ENCODE data around the gene HMBS.

Gene HMBS

DNA sequence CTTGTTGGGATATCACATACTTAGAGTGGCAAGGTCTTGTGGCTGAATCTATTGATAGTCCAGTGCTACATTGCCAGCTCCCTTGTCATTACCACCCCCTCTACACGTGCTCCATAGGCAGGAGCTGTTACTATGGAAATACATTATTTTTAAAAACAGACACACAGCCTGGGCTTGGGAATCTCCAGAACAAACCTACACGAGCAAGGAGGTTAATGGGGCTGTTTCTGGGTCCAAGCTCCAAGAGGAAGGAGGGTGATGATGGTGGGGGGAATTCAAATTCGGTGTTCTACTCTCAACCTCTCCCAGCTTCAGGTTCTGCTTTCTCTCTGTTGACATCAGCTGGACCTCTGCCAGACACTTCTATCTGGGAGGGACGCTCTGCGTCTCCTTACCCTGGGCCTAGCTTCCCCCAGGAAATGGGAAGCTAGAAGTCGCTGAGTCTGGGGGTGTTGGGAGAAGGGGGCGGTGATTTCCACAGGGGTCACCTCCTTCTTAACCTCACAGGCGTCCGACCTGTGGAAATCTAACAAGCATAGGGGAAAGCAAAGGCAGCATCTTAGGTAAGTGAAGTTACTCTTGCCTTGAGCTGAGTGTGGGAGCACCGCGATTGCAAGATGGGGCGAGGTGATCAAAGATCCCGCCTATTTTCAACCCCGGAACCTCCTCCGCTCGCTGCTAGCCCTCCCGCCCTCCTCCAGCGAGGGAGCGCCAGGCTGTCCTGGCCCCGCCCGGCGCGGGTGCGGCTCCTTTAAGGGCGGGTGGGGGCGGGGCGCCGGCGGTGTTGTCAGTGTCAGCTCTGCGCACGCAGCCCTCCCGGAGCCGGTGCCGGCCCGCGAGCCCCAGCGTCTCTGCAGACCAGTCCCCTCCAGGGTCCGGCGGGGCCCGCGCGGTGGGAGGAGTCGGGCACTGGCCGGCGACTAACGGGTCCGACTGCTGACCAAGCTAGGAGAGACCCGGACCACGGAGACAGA is 22.2 kb downstream of the HMBS start, which contains the start of gene C2CD2L:
TSS of gene C2CD2L (plus strand) at position 781 of the 974 bp plus-strand sequence. CDS start 398 bp downstream, outside the sequence.
- Mint-ChIP-seq H3K9me3 (no peaks in the 10 kb centered on the region), H3K36me3 (peaks cover 31% of the 10 kb centered on the region), H3K4me3 (peak within 1 kb of the TSS; percentile 88), H3K4me1 (peaks cover 42% of the 10 kb centered on the region), H3K27ac (peak within 1 kb of the TSS; percentile 95)
- ATAC-seq (peak; percentile 90), DNase-seq (ENCODE audit: low spot score in 2 of 2) (peak; percentile 70 to 87)

DNA sequence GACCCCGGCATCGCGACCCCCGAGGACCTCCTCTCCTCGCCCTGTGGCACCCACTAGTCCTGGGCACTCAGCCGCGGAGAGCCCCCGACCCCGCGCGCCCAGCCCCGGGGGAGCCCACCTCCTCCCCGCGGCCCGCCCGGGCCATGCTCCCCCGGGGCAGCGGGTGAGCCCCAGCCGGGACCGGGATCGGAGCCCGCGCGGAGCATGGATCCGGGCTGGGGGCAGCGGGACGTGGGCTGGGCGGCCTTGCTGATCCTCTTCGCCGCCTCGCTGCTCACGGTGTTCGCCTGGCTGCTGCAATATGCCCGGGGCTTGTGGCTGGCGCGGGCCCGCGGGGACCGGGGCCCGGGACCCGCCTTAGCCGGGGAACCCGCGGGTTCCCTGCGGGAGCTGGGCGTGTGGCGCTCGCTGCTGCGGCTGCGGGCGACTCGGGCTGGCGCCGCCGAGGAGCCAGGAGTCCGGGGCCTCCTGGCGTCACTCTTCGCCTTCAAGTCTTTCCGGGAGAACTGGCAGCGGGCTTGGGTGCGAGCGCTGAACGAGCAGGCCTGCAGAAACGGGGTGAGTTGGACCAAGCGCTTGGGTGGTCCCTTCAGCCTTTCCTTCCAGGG is 23.0 kb downstream of the HMBS start:
- Mint-ChIP-seq H3K4me3 (peak overlapping the region; percentile 88), H3K4me1 (peaks cover 42% of the 10 kb centered on the region), H3K27ac (peak overlapping the region; percentile 86), H3K9me3 (no peaks in the 10 kb centered on the region), H3K36me3 (peaks cover 29% of the 10 kb centered on the region)
- DNase-seq (ENCODE audit: low spot score in 2 of 2) (no peak), ATAC-seq (peak; percentile 36)

DNA sequence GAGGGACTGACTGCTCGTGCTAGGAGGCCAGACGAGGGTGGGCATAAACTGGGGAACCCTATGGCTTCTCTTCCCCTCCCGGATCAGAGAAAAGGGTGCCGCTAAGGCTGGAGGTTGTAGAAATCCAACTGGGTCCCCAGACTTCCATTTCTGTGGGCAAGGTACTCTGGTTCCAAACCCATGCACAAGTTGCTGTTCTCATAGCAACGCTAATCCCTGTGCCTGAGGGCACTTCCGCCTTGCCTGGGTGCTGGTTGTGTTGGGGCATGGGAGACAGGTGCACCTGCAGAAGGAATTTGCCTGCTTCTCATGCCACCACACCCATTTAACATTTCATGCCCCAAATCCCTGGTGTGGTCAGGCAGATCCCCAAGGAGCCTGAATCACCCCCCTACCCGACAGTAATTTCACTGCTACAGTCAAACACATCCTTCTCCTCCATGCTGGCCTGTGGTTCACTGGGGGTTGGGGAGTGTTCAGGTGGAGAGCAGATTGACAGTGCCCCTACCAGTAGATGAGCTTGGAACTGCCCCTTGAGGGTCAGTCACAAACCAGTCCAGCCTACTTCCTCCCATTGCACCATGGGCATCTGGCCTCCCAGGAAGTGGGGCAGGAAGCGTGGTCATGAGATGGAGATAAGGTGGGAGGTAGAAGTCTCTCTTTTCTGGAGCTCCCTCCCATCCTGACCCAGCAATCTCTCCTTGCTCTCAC is 23.6 kb downstream of the HMBS start:
- Mint-ChIP-seq H3K9me3 (no peaks in the 10 kb centered on the region), H3K4me3 (peak overlapping the region; percentile 88), H3K4me1 (peaks cover 42% of the 10 kb centered on the region), H3K27ac (peak overlapping the region; percentile 86), H3K36me3 (peaks cover 36% of the 10 kb centered on the region)
- peak; percentile 36 for ATAC-seq
- no peak for DNase-seq (ENCODE audit: low spot score in 2 of 2)

DNA sequence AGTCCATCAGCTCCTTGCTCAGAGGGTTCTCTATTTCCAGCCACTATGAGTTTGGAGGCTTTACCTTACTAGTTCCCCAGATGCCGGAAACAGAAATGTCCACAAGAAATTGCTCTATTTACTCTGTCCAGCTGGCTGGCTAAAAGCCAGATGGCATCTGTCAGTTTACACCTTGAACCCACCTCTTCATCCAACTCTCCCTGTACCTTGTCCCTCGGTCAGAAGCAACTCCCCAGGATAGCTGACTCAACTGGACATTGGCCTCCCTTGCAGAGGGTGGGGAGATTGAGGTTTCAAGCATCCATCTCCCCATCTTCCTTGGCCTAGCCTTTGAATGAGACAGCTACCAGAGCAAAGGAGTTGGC is 24.2 kb downstream of the HMBS start:
- H3K9me3 Mint-ChIP-seq: no peaks in the 10 kb centered on the region
- peak overlapping the region; percentile 86 for H3K27ac Mint-ChIP-seq
- ATAC-seq (no peak), DNase-seq (ENCODE audit: low spot score in 2 of 2) (no peak)
- peaks cover 42% of the 10 kb centered on the region for H3K4me1 Mint-ChIP-seq
- H3K4me3 Mint-ChIP-seq: peak overlapping the region; percentile 88
- peaks cover 41% of the 10 kb centered on the region for H3K36me3 Mint-ChIP-seq

DNA sequence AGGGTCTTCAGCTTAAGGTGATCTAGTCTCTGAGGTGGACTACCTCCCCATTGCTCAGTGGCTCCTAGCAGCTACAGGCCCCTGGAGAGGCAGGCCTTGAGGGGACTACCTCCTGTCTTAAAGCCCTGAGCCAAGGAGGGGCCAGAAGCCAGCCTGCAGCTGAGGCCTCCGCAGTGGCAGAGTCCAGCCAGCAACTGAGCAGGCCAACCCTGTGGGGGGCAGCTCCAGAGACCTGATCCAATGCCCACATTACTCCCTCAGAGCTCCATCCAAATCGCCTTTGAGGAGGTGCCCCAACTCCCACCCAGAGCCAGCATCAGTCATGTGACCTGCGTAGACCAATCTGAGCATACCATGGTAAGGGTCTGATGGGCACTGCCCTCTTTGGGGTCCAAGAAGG is 25.2 kb downstream of the HMBS start:
- Mint-ChIP-seq H3K36me3 (peaks cover 51% of the 10 kb centered on the region), H3K27ac (peak overlapping the region; percentile 86), H3K4me3 (peak overlapping the region; percentile 88)

DNA sequence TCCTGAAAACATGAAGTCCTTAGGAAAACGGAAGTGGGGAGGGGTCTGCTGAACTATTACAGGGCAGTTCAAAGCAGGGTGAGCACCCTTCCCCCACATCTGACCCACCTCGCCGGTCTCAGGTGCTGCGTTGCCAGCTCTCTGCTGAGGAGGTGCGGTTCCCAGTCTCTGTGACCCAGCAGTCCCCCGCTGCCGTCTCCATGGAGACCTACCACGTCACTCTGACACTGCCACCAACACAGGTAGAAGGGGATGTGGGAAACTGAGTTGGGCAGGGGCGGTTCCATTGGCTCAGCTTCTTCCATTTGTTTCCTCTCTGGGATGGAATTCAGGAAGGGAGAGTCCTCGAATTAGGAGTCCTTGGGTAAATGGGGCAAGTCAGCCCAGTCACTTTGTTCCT is 25.8 kb downstream of the HMBS start:
- H3K36me3 Mint-ChIP-seq: peaks cover 57% of the 10 kb centered on the region

More for the DNA sequence above, 25.2 kb downstream of the HMBS start:
- no peaks in the 10 kb centered on the region for H3K9me3 Mint-ChIP-seq
- peaks cover 42% of the 10 kb centered on the region for H3K4me1 Mint-ChIP-seq
- ATAC-seq: no peak
- no peak for DNase-seq (ENCODE audit: low spot score in 2 of 2)

DNA sequence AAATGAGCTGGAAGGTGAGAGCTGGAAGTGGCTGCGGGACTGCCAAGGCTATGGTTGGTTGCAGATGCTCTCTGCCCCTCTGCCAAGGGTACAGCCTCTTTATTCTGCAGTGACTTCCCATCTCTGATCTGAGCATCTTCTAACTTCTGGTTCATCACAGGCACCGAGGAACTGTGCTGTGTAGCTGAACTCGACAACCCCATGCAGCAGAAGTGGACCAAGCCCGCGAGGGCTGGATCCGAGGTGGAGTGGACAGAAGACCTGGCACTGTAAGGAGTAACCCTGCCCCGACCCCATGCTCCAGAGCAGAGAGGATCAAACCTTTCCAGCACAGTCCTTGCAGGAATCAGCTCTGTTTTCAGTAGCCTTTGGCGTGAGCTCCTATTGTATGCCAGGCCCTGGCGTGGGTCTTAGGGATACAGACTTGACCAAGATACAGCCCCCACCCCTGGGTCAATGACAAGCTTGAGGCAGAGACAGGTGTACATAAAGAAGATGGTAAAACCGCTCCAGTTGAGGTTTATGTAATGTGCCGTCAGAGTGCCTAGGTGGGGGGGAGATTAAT is 26.8 kb downstream of the HMBS start:
- Mint-ChIP-seq H3K4me3 (no peak overlapping the region), H3K4me1 (peaks cover 45% of the 10 kb centered on the region), H3K36me3 (peaks cover 66% of the 10 kb centered on the region), H3K27ac (no peak overlapping the region), H3K9me3 (no peaks in the 10 kb centered on the region)
- ATAC-seq (no peak), DNase-seq (ENCODE audit: low spot score in 2 of 2) (no peak)

More for the DNA sequence above, 25.8 kb downstream of the HMBS start:
- ATAC-seq: no peak
- no peak for DNase-seq (ENCODE audit: low spot score in 2 of 2)
- peaks cover 47% of the 10 kb centered on the region for H3K4me1 Mint-ChIP-seq
- H3K27ac Mint-ChIP-seq: peak overlapping the region; percentile 86
- H3K4me3 Mint-ChIP-seq: no peak overlapping the region
- H3K9me3 Mint-ChIP-seq: no peaks in the 10 kb centered on the region

DNA sequence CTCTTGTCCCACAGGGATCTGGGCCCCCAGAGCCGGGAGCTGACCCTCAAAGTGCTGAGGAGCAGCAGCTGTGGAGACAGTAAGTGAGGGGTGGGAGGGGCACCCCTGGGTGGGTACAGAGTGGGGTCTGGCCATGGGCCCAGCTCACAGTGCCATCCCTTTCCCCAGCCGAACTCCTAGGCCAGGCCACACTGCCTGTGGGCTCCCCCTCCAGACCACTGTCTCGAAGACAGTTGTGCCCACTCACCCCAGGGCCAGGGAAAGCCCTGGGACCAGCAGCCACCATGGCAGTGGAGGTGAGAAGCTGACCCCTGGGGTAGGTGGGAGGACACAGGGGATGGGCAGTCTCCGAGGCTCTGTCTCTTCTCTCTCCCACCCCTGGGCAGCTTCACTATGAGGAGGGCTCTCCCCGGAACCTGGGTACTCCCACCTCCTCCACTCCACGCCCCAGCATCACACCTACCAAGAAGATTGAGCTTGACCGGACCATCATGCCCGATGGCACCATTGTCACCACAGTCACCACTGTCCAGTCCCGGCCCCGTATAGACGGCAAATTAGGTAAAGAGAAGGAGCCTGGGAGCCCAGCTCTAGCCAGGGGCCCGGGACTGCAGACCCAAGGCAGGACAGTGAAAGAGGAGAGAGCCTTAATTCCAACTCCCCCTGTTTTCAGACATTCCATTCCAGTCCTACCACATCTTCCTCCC is 27.8 kb downstream of the HMBS start:
- ATAC-seq (no peak), DNase-seq (ENCODE audit: low spot score in 2 of 2) (no peak)
- no peak overlapping the region for H3K4me3 Mint-ChIP-seq
- H3K36me3 Mint-ChIP-seq: peaks cover 66% of the 10 kb centered on the region
- H3K27ac Mint-ChIP-seq: peak overlapping the region; percentile 5
- no peaks in the 10 kb centered on the region for H3K9me3 Mint-ChIP-seq
- H3K4me1 Mint-ChIP-seq: peaks cover 39% of the 10 kb centered on the region

DNA sequence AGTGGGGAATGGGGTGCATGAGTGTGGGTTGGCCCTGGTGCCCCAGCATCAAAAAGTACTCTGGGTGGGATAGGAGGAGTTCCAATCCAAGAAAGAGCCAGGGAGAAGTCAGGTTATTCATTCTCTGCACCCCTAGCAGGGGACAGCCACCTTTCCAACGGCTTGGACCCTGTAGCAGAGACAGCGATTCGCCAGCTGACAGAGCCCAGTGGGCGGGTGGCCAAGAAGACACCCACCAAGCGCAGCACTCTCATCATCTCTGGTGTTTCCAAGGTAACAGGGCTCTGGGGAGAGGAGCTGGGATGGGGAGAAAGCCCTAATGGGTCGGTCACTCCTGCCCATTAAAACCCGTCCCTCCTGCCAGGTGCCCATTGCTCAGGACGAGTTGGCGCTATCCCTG is 29.0 kb downstream of the HMBS start:
- H3K36me3 Mint-ChIP-seq: peaks cover 59% of the 10 kb centered on the region
- H3K4me3 Mint-ChIP-seq: no peak overlapping the region
- peak overlapping the region; percentile 5 for H3K27ac Mint-ChIP-seq
- ATAC-seq (no peak), DNase-seq (ENCODE audit: low spot score in 2 of 2) (no peak)
- no peaks in the 10 kb centered on the region for H3K9me3 Mint-ChIP-seq
- H3K4me1 Mint-ChIP-seq: peaks cover 33% of the 10 kb centered on the region

DNA sequence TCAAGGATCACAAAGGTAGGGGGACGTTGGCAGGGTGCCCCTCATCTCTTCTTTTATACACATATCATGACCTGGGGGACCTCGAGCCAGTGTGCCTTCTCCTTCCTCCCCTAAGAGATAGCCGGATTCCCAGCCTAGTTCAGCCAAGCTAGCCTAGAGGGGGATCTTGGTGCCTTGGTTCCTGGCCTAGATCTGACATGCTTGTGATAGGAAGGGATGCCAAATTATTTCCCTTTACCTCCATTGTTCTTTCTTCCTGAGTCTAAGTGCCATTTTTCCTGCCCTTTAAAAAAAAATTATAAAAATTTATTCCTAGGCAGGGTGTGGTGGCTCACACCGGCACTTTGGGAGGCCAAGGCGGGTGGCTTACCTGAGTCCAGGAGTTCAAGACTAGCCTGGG is 29.7 kb downstream of the HMBS start:
- H3K36me3 Mint-ChIP-seq: peaks cover 55% of the 10 kb centered on the region
- H3K4me1 Mint-ChIP-seq: peaks cover 26% of the 10 kb centered on the region
- no peak for DNase-seq (ENCODE audit: low spot score in 2 of 2)
- H3K9me3 Mint-ChIP-seq: no peaks in the 10 kb centered on the region
- ATAC-seq: no peak
- H3K4me3 Mint-ChIP-seq: no peak overlapping the region
- no peak overlapping the region for H3K27ac Mint-ChIP-seq

DNA sequence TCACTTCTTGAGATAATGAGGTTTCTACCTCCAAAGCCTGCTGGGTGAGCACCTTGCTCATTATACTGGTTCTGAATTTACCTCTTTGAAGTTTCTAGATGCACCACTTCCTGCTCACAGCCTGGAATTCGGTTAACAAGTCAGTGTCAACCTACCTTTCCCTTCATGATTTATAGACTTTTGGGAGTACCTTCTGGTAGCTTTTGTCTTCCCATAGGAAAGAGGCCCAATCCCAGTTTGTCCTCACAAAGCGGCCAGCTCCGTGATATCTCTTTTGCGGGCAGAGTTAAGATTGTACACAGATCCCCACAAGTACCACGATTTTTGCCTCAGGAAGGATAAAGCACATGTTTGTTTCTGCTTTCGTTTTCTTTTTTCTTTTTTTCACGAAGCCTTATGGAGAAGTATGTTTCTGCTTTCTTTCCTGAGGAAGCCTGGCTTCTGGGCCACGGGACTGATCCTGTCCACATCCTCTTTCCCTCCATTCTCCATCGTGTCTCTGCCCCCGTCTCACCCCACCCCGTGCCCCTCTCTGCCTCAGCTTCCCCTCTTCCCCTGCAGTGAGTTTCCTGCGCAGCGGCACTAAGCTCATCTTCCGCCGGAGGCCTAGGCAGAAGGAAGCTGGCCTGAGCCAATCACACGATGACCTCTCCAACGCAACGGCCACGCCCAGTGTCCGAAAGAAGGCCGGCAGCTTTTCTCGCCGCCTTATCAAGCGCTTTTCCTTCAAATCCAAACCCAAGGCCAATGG is 31.0 kb downstream of the HMBS start:
- no peaks in the 10 kb centered on the region for H3K9me3 Mint-ChIP-seq
- peak; percentile 20 for ATAC-seq
- no peak for DNase-seq (ENCODE audit: low spot score in 2 of 2)
- peaks cover 53% of the 10 kb centered on the region for H3K36me3 Mint-ChIP-seq
- H3K4me3 Mint-ChIP-seq: peak overlapping the region; percentile 32
- peaks cover 20% of the 10 kb centered on the region for H3K4me1 Mint-ChIP-seq
- H3K27ac Mint-ChIP-seq: peak overlapping the region; percentile 77

DNA sequence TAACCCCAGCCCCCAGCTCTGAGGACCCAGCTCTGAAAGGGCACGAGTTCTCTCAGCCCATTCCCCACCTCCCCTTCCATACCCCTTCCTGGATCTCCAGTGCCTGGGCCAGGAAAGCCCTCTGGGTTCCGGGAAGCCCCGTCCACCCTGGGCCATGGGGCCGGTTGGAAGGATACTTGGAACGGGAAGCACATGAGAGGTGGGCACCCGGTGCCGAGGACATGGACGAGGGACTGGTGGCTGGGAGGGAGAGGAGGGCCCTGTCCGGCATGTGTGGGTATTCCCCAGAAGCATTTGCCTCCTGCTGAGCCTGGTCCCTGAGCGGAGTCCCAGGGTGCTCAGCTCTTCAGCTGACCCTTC is 31.5 kb downstream of the HMBS start:
- peaks cover 51% of the 10 kb centered on the region for H3K36me3 Mint-ChIP-seq
- H3K9me3 Mint-ChIP-seq: no peaks in the 10 kb centered on the region
- DNase-seq (ENCODE audit: low spot score in 2 of 2) (no peak), ATAC-seq (no peak)
- H3K4me3 Mint-ChIP-seq: peak overlapping the region; percentile 32
- peaks cover 23% of the 10 kb centered on the region for H3K4me1 Mint-ChIP-seq
- peak overlapping the region; percentile 77 for H3K27ac Mint-ChIP-seq

DNA sequence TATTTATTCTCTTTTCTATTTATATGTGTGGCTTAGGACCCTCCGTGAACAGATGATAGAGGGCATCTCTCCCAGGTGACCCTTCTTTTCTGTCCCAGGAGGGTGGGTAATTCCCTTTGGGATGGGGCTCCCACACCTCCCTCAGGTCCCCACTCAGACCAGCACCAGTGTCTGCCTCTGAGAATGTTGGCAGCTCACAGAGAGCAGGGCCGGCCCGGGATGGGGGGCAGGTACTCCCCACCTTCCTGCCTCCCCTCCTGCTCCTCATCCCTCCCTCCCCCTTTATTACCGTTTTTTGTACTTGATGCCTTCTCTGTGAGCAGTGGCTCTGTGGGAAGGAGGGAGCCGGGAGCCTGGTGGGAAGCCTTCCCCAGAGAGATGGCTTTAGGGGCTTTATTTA is 31.9 kb downstream of the HMBS start:
- H3K9me3 Mint-ChIP-seq: no peaks in the 10 kb centered on the region
- peaks cover 23% of the 10 kb centered on the region for H3K4me1 Mint-ChIP-seq
- peak overlapping the region; percentile 77 for H3K27ac Mint-ChIP-seq
- H3K4me3 Mint-ChIP-seq: no peak overlapping the region
- peaks cover 51% of the 10 kb centered on the region for H3K36me3 Mint-ChIP-seq
- no peak for DNase-seq (ENCODE audit: low spot score in 2 of 2)
- no peak for ATAC-seq
